DMS114 treated with DMSO at 0.1 percent for 48 hours (cell line): ENCODE data around the gene CYFIP1.

Experiments
- DNase-seq: peaks from one replicate; lab custom pipeline; 2025; ENCODE audit not compliant: unreplicated experiment; lab: John Stamatoyannopoulos, UW

The CYFIP1 gene

DNA sequence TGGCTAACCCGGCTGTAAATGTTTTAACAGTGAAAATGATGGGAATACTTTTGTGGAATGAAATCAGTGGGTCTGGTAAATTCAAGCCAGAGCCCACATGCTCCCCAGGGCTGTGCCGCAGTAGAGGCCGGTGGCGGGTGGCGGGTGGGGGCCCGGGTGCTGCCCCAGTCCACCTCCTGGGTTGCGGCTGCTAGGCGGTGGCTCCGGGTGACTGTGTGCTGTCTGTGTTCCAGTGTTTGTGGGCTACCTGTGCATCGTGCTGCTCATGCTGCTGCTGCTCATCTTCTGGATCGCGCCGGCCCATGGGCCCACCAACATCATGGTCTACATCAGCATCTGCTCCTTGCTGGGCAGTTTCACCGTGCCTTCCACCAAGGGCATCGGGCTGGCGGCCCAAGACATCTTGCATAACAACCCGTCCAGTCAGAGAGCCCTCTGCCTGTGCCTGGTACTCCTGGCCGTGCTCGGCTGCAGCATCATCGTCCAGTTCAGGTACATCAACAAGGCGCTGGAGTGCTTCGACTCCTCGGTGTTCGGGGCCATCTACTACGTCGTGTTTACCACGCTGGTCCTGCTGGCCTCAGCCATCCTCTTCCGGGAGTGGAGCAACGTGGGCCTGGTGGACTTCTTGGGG, 156.6 kb downstream of the CYFIP1 start:
- no peak for DNase-seq

GRCh38 chr15:22819651-22820050, 160.5 kb downstream of the CYFIP1 start:
- DNase-seq, result no peak
